Activated CD4-positive, alpha-beta memory T cell treated with anti-CD3 and anti-CD28 coated beads, Interleukin-2, amount 10 ng/mL, durations not matched to agents 7 days and 5 days (primary cell): ENCODE results near the gene ATXN2L. TPM values are rescaled to one million over a fixed set of nuclear protein-coding genes. Genes with fewer than 3 reads are reported as not detected.
A peak's percentile ranks its signal among the peaks of the same experiment; 100 is the strongest.

Experiments
- CTCF ChIA-PET: fragments of 350-600 bp; sonication (Branson Sonifier 250); formaldehyde crosslinking; loops from one replicate; lab custom pipeline; 2021; ENCODE audit warnings: antibody characterized with exemption, inconsistent platforms; lab: Charles Lee
- POLR2A ChIA-PET: fragments of 350-600 bp; sonication (Branson Sonifier 250); formaldehyde crosslinking; loops from one replicate; lab custom pipeline; 2021; ENCODE audit warnings: antibody characterized with exemption; lab: Charles Lee
- DNase-seq: peaks from one replicate; pipeline ENCODE4 v3.0.0-alpha.2; 2020
- H3K27ac Mint-ChIP-seq: one replicate; pipeline ENCODE4 v1.8.0; 2021; ENCODE audit warnings: mild to moderate bottlenecking, mixed read lengths
- H3K27me3 Mint-ChIP-seq: one replicate; pipeline ENCODE4 v1.8.0; 2021; ENCODE audit warnings: mixed read lengths
- H3K36me3 Mint-ChIP-seq: one replicate; pipeline ENCODE4 v1.8.0; 2021; ENCODE audit warnings: low read depth, mixed read lengths
- H3K4me1 Mint-ChIP-seq: one replicate; pipeline ENCODE4 v1.8.0; 2021; ENCODE audit warnings: mixed read lengths
- H3K4me3 Mint-ChIP-seq: one replicate; pipeline ENCODE4 v1.8.0; 2021; ENCODE audit warnings: mild to moderate bottlenecking, mixed read lengths
- H3K9me3 Mint-ChIP-seq: one replicate; pipeline ENCODE4 v1.8.0; 2021; ENCODE audit warnings: mixed read lengths
- total RNA-seq, 2 experiments: library from RNA; stranded (reverse); gene quantifications; one replicate each; pipeline ENCODE4 v1.2.3, GENCODE V29; 2021

ATXN2L gene
- total RNA-seq, 2 experiments from 2014 or later = 255 to 267 TPM

DNA sequence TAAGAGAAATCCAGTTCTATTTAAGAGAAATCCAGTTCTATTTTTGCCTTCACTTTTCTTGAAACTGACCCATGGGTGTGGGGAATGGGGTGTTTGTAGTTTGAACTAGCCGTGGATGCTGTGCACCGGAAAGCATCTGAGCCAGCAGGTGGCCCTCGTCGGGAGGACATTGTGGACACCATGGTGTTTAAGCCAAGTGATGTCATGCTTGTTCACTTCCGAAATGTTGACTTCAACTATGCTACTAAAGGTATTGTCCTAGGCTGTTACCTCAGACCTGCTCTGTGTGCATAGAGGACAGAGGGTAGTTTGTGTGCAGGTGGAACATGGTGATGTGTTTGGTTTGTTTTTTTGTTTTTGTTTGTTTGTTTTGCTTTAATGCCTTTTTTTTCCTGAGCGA, 3.3 kb downstream of the ATXN2L start:
- CTCF ChIA-PET = no interaction called here
- Mint-ChIP-seq H3K27ac (peak overlapping the region; percentile 10), H3K27me3 (no peaks in the 10 kb centered on the region), H3K4me3 (peak overlapping the region; percentile 16), H3K36me3 (peaks cover 72% of the 10 kb centered on the region), H3K4me1 (peaks cover 54% of the 10 kb centered on the region), H3K9me3 (no peaks in the 10 kb centered on the region)
- DNase-seq = no peak
- POLR2A ChIA-PET = interaction anchor here (1.1 kb wide), 1 partner anchor 36 kb away, joined by 3 read pairs; no protein-coding TSS in a partner anchor

DNA sequence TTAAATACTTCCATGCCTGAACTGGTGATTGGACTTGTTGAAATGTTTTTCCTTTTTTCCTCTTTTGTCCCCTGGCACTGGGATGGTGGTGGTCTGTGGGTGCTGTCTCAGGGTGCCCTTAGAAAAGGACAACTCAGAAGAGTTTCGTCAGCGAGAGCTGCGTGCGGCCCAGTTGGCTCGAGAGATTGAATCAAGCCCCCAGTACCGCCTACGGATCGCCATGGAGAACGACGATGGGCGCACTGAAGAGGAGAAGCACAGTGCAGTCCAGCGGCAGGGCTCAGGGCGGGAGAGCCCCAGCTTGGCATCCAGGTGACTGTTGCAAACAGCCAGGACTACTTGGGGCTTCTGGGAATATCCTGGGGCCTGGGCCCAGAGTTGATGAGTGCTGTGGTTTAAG, 6.9 kb downstream of the ATXN2L start:
- H3K4me3 Mint-ChIP-seq = no peak overlapping the region
- DNase-seq = no peak
- no peaks in the 10 kb centered on the region for H3K27me3 Mint-ChIP-seq
- no peaks in the 10 kb centered on the region for H3K9me3 Mint-ChIP-seq
- ChIA-PET POLR2A (interaction anchor here (1.9 to 5.2 kb wide), 3 partner anchors 7 to 16 kb away, joined by 5 to 38 read pairs (median 24); partner anchors contain the start of genes ATXN2L and TUFM), CTCF (no interaction called here)
- H3K36me3 Mint-ChIP-seq = peaks cover 88% of the 10 kb centered on the region
- no peak overlapping the region for H3K27ac Mint-ChIP-seq
- peaks cover 38% of the 10 kb centered on the region for H3K4me1 Mint-ChIP-seq

DNA sequence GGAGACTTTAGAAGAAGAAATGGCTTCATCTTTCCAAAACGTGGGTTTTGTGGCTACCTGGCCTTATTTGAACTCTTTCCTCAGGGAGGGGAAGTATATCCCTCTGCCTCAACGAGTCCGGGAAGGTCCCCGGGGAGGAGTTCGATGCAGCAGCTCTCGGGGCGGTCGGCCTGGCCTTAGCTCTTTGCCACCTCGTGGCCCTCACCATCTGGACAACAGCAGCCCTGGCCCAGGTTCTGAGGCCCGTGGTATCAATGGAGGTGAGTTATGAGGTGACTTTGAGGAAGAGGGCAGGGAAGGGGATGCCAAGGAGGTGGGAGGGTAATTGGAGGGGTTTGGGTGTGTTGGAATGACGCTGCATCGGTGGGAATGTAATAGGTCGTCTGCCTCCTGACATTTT, 7.7 kb downstream of the ATXN2L start:
- peaks cover 30% of the 10 kb centered on the region for H3K4me1 Mint-ChIP-seq
- H3K27ac Mint-ChIP-seq = no peak overlapping the region
- ChIA-PET CTCF (no interaction called here), POLR2A (interaction anchor here (4.2 to 5.2 kb wide), 2 partner anchors 8 to 15 kb away, joined by 24 to 38 read pairs; partner anchors contain the start of genes ATXN2L and TUFM)
- H3K4me3 Mint-ChIP-seq = no peak overlapping the region
- H3K36me3 Mint-ChIP-seq = peaks cover 89% of the 10 kb centered on the region
- H3K9me3 Mint-ChIP-seq = no peaks in the 10 kb centered on the region
- H3K27me3 Mint-ChIP-seq = no peaks in the 10 kb centered on the region
- no peak for DNase-seq

DNA sequence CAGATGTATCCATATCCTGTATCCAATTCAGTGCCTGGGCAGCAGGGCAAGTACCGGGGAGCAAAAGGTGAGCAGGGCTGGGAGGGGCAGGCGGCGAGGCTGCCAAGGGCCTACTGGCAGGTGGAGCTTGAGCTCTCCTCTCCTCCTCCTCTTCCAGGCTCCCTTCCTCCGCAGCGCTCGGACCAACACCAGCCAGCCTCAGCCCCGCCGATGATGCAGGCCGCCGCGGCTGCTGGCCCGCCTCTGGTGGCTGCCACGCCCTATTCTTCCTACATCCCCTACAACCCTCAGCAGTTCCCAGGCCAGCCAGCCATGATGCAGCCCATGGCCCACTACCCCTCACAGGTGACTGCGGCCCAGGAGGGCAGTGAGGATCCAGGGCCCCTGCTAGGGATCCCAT, 11.6 kb downstream of the ATXN2L start:
- H3K36me3 Mint-ChIP-seq = peaks cover 84% of the 10 kb centered on the region

DNA sequence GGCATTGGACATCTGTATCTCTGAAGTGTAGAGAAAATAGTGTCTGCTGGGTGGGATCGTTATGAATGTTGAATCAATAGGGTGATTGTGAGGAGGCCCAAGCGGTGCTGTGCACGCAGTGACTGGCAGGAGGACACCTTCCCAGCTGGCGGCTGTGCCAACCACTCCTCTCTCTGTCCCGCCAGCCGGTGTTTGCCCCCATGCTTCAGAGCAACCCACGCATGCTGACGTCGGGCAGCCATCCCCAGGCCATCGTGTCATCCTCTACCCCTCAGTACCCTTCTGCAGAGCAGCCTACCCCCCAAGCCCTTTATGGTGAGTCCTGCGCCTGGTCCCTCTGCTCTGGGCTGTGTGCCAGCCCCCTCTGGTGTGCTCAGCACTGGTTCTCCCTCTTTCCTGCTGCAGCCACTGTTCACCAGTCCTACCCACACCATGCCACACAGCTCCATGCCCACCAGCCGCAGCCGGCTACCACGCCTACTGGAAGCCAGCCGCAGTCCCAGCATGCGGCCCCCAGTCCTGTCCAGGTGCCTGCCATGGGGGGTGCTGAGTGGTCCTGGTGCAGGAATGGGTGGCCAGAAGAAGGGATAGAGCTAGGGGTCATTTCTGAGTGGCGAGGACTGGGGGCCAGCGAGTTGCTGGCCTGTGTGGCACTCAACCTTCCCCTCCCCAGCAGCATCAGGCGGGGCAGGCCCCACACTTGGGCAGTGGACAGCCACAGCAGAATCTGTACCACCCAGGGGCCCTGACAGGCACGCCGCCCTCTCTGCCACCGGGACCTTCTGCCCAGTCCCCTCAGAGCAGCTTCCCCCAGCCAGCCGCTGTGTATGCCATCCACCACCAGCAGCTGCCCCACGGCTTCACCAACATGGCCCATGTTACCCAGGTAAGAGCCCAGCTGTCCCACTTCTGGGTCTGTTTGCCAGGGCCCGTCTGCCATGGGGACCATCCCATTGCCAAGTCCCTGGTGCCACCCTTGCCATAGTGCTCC, 12.4 kb downstream of the ATXN2L start:
- H3K27me3 Mint-ChIP-seq = no peaks in the 10 kb centered on the region
- H3K36me3 Mint-ChIP-seq = peaks cover 78% of the 10 kb centered on the region
- DNase-seq = no peak
- ChIA-PET CTCF (no interaction called here), POLR2A (interaction anchor here (1.1 to 4.4 kb wide), 3 partner anchors 8 to 13 kb away, joined by 4 to 28 read pairs (median 4); partner anchors contain the start of genes ATXN2L and TUFM)
- no peak overlapping the region for H3K27ac Mint-ChIP-seq
- no peaks in the 10 kb centered on the region for H3K9me3 Mint-ChIP-seq
- peaks cover 3% of the 10 kb centered on the region for H3K4me1 Mint-ChIP-seq
- H3K4me3 Mint-ChIP-seq = no peak overlapping the region

More for the DNA sequence above, 11.6 kb downstream of the ATXN2L start:
- Mint-ChIP-seq H3K4me1 (peaks cover 5% of the 10 kb centered on the region), H3K27me3 (no peaks in the 10 kb centered on the region), H3K9me3 (no peaks in the 10 kb centered on the region), H3K4me3 (no peak overlapping the region), H3K27ac (no peak overlapping the region)
- POLR2A ChIA-PET = interaction anchor here (1.3 kb wide), 1 partner anchor 12 kb away, joined by 4 read pairs; the partner anchor contains the start of gene TUFM
- DNase-seq = no peak
- CTCF ChIA-PET = no interaction called here

DNA sequence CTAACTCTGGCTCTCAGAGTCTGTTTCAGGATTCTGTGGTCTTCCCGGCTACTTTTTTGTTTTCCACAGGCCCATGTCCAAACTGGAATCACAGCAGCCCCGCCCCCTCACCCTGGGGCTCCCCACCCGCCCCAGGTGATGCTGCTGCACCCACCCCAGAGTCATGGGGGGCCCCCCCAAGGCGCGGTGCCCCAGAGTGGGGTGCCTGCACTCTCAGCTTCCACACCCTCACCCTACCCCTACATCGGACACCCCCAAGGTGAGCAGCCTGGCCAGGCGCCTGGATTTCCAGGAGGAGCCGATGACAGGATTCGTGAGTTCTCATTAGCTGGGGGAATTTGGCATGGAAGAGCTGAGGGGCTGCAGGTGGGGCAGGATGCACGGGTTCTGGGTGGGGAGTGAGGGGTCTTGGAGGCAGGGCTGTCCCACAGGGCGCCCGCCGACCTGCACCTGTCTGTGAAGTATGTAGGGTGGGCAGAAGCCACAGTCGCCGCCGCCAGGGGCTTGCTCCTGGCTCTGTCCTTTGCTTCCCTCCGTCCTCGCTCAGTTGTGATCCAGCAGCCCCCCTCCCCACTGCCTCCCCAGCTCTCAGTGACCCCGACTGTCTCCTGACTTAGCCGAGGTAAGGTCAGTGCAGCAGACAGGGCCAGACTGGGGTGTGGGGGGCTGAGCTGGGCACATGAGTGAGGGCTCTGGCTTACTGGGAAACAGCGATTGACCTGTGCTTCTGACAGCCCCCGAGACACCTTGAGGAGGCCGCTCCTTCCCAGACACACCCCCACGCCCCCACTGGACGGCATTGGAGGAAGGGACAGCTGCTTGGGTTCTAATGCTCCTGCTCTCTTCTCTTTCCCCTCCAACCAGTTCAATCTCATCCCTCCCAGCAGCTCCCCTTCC, 13.3 kb downstream of the ATXN2L start:
- Mint-ChIP-seq H3K9me3 (no peaks in the 10 kb centered on the region), H3K27ac (no peak overlapping the region), H3K36me3 (peaks cover 69% of the 10 kb centered on the region), H3K27me3 (no peaks in the 10 kb centered on the region), H3K4me3 (no peak overlapping the region), H3K4me1 (peaks cover 3% of the 10 kb centered on the region)
- ChIA-PET CTCF (no interaction called here), POLR2A (interaction anchor here (1.1 to 4.4 kb wide), 4 partner anchors 9 to 28 kb away, joined by 4 to 28 read pairs (median 10); partner anchors contain the start of genes ATXN2L and TUFM)
- no peak for DNase-seq

DNA sequence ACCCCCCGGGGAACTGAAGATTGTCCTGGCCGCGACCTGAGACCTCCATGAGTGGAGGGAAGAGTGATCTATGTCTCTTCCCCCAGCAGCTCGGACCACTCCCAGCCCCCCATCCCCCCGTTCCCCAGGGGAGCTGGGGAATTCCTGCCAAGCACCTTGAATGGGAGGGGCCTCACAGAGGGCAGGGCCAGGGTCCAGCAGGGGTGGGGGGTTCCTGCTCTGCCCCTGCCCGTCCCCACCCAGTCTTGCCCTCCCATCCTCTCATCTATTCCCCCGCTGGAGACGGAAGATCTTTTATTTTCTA, 13.9 kb downstream of the ATXN2L start:
- H3K4me1 Mint-ChIP-seq = peaks cover 3% of the 10 kb centered on the region
- no peak overlapping the region for H3K27ac Mint-ChIP-seq
- POLR2A ChIA-PET = interaction anchor here (1.2 to 4.4 kb wide), 3 partner anchors 10 to 28 kb away, joined by 5 to 28 read pairs (median 14); partner anchors contain the start of genes ATXN2L and TUFM
- no peaks in the 10 kb centered on the region for H3K9me3 Mint-ChIP-seq
- no peaks in the 10 kb centered on the region for H3K27me3 Mint-ChIP-seq
- H3K36me3 Mint-ChIP-seq = peaks cover 68% of the 10 kb centered on the region
- CTCF ChIA-PET = no interaction called here
- H3K4me3 Mint-ChIP-seq = no peak overlapping the region
- no peak for DNase-seq

DNA sequence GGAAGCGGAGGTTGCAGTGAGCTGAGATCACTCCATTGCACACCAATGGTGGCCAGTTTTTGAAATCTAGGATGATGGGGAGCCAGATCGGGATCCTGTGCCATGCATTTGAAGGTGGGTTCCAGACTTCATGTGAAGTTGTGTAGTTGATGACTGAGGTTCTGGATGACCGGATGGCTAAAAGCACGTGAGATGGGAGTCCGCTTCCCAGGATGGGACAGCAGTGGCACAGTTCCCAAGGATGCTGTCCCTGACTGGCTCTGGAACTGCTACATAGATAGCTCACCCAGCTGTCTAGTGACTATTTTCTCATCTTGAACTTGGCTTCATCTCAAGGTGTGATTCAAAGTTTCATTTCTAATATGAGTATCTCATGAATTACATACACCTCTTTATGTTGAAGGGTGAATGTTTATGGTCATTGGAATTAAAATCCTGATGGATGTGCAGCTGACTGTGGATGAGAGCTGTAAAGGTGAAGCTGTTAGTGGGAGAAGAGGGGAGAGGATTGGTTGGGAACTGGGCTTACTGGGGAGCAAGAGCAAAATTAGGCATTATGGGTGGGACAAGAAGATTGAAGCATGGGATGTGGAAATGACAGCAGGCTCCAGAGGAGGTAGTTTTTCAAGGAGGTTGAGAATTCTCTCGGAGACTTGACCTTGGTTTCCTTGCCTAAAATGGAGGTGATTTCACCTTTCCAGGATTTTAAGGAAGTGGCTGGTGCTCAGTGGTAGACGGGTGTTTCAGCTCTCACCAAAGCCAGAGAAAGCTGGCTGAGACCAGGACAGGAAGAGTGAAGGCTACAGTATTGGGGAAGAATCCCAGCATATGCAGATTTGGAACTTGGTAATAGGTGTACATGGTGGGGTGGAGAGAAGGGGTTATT, 15.1 kb downstream of the ATXN2L start:
- no peak for DNase-seq
- Mint-ChIP-seq H3K27ac (peak overlapping the region; percentile 38), H3K9me3 (no peaks in the 10 kb centered on the region), H3K4me1 (no peaks in the 10 kb centered on the region), H3K4me3 (no peak overlapping the region), H3K36me3 (peaks cover 69% of the 10 kb centered on the region), H3K27me3 (no peaks in the 10 kb centered on the region)
- ChIA-PET POLR2A (interaction anchor here (0.7 to 4.4 kb wide), 4 partner anchors 9 to 16 kb away, joined by 3 to 28 read pairs (median 10); partner anchors contain the start of genes ATXN2L and TUFM), CTCF (interaction anchor here (1.2 kb wide), 1 partner anchor 107 kb away, joined by 3 read pairs; no protein-coding TSS in a partner anchor)

DNA sequence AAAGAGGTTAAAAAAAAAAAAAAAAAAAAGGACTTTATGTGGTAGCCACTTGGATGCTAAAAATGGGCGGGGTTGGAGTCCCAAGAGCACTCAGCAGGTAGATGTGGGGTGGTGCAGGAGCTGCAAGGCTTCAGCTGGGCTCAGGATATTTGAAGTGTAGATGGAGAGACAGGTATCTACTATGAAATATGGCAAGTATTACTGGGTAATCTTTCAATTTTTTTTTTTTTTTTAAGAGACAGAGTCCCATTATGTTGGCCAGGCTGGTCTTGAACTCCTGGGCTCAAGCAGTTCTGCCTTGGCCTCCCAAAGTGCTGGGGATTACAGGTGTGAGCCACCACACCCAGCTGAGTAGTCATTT, 15.7 kb downstream of the ATXN2L start:
- H3K27ac Mint-ChIP-seq = no peak overlapping the region
- H3K9me3 Mint-ChIP-seq = no peaks in the 10 kb centered on the region
- DNase-seq = no peak
- H3K27me3 Mint-ChIP-seq = no peaks in the 10 kb centered on the region
- POLR2A ChIA-PET = interaction anchor here (0.7 to 4.4 kb wide), 3 partner anchors 9 to 16 kb away, joined by 3 to 28 read pairs (median 14); partner anchors contain the start of genes ATXN2L and TUFM
- H3K4me3 Mint-ChIP-seq = no peak overlapping the region
- peaks cover 69% of the 10 kb centered on the region for H3K36me3 Mint-ChIP-seq
- CTCF ChIA-PET = interaction anchor here (1.2 kb wide), 1 partner anchor 107 kb away, joined by 3 read pairs; no protein-coding TSS in a partner anchor
- no peaks in the 10 kb centered on the region for H3K4me1 Mint-ChIP-seq

DNA sequence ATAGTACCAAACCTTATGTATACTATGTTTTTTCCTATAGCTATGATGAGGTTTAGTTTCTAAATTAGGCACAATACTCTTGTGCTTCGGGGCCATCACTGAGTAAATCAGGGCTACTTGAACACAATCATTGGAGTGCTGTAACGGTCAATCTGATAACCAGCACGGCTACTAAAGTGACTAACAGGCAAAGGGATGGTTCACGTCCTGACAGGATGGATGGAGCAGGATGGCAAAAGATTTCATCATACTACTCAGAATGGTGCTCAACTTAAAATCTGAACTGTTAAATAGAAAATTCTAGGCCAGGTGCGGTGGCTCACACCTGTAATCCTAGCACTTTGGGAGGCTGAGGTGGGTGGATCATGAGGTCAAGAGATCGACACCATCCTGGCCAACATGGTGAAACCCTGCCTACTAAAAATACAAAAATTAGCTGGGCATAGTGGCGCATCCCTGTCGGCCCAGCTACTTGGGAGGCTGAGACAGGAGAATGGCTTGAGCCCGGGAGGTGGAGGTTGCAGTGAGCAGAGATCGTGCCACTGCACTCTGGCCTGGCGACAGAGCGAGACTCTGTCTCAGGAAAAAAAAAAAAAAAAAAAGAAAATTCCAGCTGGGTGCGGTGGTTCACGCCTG, 16.3 kb downstream of the ATXN2L start:
- no peak overlapping the region for H3K4me3 Mint-ChIP-seq
- CTCF ChIA-PET = interaction anchor here (1.2 kb wide), 1 partner anchor 106 kb away, joined by 3 read pairs; no protein-coding TSS in a partner anchor
- no peaks in the 10 kb centered on the region for H3K27me3 Mint-ChIP-seq
- H3K4me1 Mint-ChIP-seq = no peaks in the 10 kb centered on the region
- POLR2A ChIA-PET = interaction anchor here (1.1 to 4.4 kb wide), 2 partner anchors 11 to 17 kb away, joined by 5 to 28 read pairs; partner anchors contain the start of gene ATXN2L
- H3K27ac Mint-ChIP-seq = no peak overlapping the region
- no peak for DNase-seq
- H3K9me3 Mint-ChIP-seq = no peaks in the 10 kb centered on the region
- peaks cover 67% of the 10 kb centered on the region for H3K36me3 Mint-ChIP-seq

DNA sequence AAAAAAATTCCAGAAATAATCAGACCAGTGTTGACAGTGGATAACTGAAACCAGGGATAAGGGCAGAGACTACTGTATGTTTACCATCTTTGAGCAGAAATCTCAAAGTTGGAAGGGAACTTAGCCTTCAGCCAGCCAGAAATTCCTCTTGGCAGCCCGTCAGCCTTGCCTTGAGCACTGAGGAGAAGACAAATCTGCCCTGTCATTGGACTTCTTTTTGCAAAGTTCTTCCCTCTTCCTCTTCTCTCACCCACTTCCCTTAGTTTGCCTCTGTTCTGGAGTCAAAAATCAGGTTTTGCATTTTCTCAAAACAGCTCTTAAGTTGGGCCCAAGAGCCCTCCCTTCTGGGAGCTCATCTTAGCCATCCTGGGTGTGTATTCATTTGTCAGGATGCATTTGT, 17.1 kb downstream of the ATXN2L start:
- H3K4me3 Mint-ChIP-seq = no peak overlapping the region
- H3K36me3 Mint-ChIP-seq = peaks cover 65% of the 10 kb centered on the region
- DNase-seq = no peak
- no peaks in the 10 kb centered on the region for H3K27me3 Mint-ChIP-seq
- H3K4me1 Mint-ChIP-seq = peaks cover 8% of the 10 kb centered on the region
- ChIA-PET POLR2A (interaction anchor here (1.1 to 1.5 kb wide), 2 partner anchors 8 to 12 kb away, joined by 3 to 5 read pairs; no protein-coding TSS in a partner anchor), CTCF (interaction anchor here (0.7 kb wide), 1 partner anchor 14 kb away, joined by 3 read pairs; no protein-coding TSS in a partner anchor)
- no peaks in the 10 kb centered on the region for H3K9me3 Mint-ChIP-seq
- peak overlapping the region; percentile 0 for H3K27ac Mint-ChIP-seq
